ACC112 (cell line): ENCODE results near the gene DOC2B.
"Not testable (repeated sequence)": the region's sequence is repeated elsewhere in the genome, so short reads cannot be mapped to it uniquely, and the experiment has no call there.

Source experiments
- H2AFZ ChIP-seq: fragments of 200-600 bp; sonication (generic); one replicate; pipeline ENCODE4 v1.6.0; 2017; ENCODE audit warnings: antibody characterized with exemption, low read length; ENCODE audit not compliant: unreplicated experiment
- H3K27ac ChIP-seq: fragments of 200-600 bp; sonication (generic); 2 replicates; pipeline ENCODE4 v1.5.1; 2014; ENCODE audit warnings: low read depth, mild to moderate bottlenecking, antibody characterized with exemption, low read length, moderate library complexity
- H3K27me3 ChIP-seq: fragments of 200-600 bp; sonication (generic); 2 replicates; pipeline ENCODE4 v1.6.1; 2014; ENCODE audit warnings: mild to moderate bottlenecking, antibody characterized with exemption, low read length, moderate library complexity, mixed read lengths; ENCODE audit not compliant: insufficient read depth
- H3K36me3 ChIP-seq: fragments of 200-600 bp; sonication (generic); 2 replicates; pipeline ENCODE4 v1.6.1; 2016; ENCODE audit warnings: mild to moderate bottlenecking, antibody characterized with exemption, low read length, moderate library complexity, mixed read lengths; ENCODE audit not compliant: insufficient read depth
- H3K4me1 ChIP-seq: fragments of 200-600 bp; sonication (generic); one replicate; pipeline ENCODE4 v1.6.1; 2016; ENCODE audit warnings: low read length, mixed read lengths; ENCODE audit not compliant: insufficient read depth, unreplicated experiment, control insufficient read depth
- H3K4me3 ChIP-seq: fragments of 200-600 bp; sonication (generic); 2 replicates; pipeline ENCODE4 v1.5.1; 2014; ENCODE audit warnings: mild to moderate bottlenecking, low read depth, low read length
- H3K79me2 ChIP-seq: fragments of 200-600 bp; sonication (generic); one replicate; pipeline ENCODE4 v1.6.0; 2016; ENCODE audit warnings: low read length; ENCODE audit not compliant: control insufficient read depth, unreplicated experiment, insufficient read depth

DOC2B gene

DNA sequence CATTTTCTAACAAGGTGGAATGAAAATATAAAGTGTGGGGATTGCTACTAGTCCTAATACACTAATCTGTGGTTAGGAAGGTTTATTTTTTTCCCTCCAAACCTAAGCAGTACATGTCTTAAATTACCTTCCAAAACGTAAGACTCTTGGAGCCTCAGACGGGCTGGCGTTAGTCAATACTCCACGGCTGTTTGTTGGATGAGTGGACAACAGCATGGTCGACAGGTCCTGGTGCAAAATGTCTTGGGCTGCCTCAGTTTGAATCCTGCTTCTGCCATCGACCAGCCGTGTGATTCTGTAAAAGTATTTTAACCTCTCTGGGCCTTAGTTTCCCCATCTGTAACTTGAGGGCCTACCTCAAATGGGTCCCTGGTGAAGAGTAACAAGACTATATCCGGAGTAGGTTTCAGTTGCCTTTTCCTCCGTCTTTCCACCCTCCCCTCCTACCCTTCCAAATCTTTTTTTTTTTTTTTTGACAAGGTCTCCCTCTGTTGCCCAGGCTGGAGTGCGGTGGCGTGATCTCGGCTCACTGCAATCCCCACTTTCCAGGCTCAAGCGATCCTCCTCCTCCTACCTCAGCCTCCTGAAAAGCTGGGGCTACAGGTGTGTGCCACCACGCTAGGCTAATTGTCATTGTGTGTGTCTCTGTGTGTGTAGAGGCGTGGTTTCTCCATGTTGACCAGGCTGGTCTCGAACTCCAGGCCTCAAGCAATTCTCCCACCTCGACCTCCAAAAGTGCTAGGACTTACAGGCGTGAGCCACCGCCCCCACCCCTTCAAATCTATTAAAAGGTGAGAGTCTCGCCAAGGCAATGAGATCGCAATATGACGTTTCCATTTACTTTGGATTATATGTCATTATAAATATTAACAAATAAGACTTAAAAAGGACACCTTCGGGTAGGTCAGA lies 38.3 kb downstream of the DOC2B start:
- Histone ChIP-seq H3K36me3 (no peaks in the 10 kb centered on the region), H2AFZ (no peak overlapping the region), H3K79me2 (no peaks in the 10 kb centered on the region), H3K4me1 (no peaks in the 10 kb centered on the region), H3K27ac (no peak overlapping the region), H3K27me3 (no peaks in the 10 kb centered on the region), H3K4me3 (no peak overlapping the region)

DNA sequence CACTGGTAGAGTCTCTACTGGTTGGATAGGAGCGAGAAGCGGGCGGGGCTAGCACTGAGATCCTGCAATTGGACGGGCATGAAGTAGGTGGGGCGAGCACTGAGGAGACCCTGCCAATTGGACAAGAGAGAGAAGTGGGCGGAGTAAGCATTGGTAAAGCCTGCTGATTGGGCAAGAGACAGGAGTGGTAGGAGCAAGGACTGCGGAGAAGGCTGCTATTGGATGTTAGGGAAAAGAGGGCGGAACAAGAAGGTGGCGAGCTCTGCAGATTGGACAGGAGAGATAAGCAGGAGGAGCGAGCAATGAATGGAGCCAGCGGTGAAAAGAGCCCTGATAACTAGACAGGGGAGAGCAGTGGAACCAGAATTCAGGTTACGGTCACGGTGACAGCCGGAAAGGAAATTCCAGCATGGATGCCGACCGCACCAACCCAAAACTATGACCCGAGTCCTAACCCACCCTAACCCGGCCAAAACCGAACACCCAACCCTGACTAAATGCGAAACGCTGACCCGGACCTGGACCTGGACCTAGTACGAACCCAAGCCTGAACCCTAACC lies 39.3 kb downstream of the DOC2B start:
- no peak overlapping the region for H3K27ac ChIP-seq
- no peak overlapping the region for H3K4me3 ChIP-seq

DNA sequence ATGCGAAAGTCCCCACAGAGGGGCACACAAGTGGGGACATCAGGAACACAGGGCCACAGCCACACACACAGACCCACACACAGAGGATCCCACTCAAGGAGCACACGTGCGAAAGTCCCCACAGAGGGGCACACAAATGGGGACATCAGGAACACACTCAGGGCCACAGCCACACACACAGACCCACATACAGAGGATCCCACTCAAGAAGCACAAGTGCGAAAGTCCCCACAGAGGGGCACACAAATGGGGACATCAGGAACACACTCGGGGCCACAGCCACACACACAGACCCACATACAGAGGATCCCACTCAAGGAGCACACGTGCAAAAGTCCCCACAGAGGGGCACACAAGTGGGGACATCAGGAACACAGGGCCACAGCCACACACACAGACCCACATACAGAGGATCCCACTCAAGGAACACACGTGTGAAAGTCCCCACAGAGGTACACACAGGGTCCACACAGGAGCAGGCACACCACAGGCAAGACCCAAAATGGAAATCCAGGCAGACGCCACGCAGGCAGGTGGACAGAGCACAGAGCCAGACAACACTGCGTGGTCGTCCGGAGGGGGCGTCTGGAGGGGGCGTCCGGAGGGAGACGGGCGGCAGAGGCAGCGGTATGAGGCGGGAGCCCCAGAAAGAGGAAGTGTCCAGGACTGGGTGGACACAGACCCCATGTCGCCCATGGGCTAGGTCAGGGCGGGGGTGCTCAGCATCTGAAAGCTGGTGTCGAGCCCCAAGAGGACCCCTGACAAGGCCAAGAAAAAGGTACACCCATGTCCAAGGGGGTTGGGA lies 41.8 kb downstream of the DOC2B start:
- not testable (repeated sequence) for H2AFZ ChIP-seq, H3K27ac ChIP-seq, H3K4me3 ChIP-seq, H3K27me3 ChIP-seq, H3K36me3 ChIP-seq, H3K79me2 ChIP-seq, H3K4me1 ChIP-seq

More for the DNA sequence above, 39.3 kb downstream of the DOC2B start:
- H3K4me1 ChIP-seq = no peaks in the 10 kb centered on the region
- no peaks in the 10 kb centered on the region for H3K27me3 ChIP-seq
- no peaks in the 10 kb centered on the region for H3K79me2 ChIP-seq
- no peaks in the 10 kb centered on the region for H3K36me3 ChIP-seq
- H2AFZ ChIP-seq = no peak overlapping the region

DNA sequence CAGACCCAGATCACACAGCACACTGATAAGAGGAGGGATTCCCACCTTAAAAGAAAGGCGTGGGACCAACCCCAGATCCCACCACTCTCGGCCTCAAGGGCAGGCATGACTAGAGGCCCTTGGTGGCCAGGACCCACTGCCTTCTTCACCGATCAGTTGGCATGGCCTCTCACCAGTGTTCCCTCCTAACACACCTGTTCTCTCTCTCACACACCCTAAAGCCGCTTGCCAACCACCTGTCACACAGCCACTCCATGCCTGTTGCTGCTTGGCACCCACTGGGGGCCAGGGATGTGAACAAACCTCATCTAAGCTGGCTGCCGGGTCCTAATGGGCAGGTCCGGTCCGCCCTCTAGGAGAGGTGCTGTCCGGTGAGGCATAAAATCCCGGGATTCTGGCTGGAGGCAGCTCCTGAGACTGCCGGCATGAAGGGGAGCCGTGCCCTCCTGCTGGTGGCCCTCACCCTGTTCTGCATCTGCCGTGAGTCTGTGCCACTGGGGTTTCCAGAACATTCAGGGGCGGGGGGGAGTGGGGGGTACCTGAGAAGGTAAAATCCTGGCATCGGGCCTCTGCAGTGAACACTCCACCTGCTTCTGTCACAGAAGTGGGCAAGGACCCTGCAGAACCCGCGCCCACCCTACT lies 44.2 kb downstream of the DOC2B start, which contains the start of gene SCGB1C2:
TSS of gene SCGB1C2 (plus strand) at position 404 of the 642 bp plus-strand sequence. CDS start at position 426, 22 bp downstream.
- H3K36me3 ChIP-seq, H3K4me3 ChIP-seq, H3K4me1 ChIP-seq, H3K27me3 ChIP-seq, H3K27ac ChIP-seq, H3K79me2 ChIP-seq, H2AFZ ChIP-seq: not testable (repeated sequence)

DNA sequence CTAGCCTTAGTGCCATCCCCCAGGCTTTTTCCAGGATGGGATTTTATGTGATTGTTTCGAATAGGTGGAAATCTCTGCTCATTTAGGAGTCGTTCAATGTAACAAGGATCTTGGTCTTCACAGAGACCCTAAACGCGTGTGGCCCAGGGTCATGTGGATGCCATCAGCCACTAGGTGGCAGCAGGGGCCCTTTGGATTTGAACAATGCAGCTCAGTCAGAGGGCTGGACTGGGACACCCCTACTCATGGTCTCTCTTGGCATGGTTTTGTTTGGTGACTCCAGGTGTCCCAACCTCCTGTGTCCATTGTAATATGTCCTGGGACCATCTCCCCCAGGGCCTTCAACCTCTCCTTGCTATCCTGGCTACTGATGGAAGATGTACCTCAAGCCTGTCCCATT lies 44.9 kb downstream of the DOC2B start:
- H3K79me2 ChIP-seq, H3K4me1 ChIP-seq, H3K27ac ChIP-seq, H3K36me3 ChIP-seq, H3K4me3 ChIP-seq, H2AFZ ChIP-seq, H3K27me3 ChIP-seq: not testable (repeated sequence)

DNA sequence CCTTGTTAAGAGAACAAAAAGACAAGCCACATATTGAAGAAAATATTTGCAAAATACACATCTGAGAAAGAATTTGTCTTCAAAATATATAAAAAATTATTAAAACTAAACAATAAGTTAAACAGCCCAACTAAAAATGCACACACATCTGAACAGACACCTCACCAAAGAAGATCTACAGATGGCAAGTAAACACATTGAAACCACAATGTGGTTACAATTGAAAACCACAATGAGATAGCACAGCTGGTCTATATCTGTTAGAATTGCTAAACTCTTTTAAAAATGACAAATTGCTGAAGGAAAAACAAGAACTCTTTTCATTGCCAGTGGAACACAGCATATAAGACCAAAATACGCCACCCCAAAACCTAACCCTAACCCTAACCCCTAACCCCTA lies 45.6 kb downstream of the DOC2B start:
- H3K79me2 ChIP-seq, H2AFZ ChIP-seq, H3K4me3 ChIP-seq, H3K27ac ChIP-seq, H3K27me3 ChIP-seq, H3K4me1 ChIP-seq, H3K36me3 ChIP-seq: not testable (repeated sequence)

DNA sequence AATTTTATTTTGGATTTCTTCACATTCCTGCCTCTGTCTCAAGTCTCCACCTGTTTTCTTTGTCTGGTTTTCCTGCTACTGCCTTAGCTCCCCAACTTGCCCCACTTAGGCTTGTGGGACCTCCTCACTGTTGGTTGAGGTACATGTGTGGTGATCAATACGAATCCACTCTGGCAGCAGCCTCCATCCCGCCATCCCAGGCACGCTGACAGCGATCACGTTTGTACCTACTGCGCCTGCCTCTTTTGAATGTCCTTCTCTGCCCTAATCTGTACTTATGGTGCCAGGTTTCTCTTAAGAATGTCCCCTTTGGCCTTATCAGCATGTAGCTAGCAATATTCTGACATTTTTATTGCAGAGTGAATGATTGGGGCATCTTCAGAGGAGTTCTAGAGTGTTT lies 46.4 kb downstream of the DOC2B start:
- not testable (repeated sequence) for H3K4me3 ChIP-seq, H2AFZ ChIP-seq, H3K79me2 ChIP-seq, H3K27me3 ChIP-seq, H3K36me3 ChIP-seq, H3K4me1 ChIP-seq, H3K27ac ChIP-seq

DNA sequence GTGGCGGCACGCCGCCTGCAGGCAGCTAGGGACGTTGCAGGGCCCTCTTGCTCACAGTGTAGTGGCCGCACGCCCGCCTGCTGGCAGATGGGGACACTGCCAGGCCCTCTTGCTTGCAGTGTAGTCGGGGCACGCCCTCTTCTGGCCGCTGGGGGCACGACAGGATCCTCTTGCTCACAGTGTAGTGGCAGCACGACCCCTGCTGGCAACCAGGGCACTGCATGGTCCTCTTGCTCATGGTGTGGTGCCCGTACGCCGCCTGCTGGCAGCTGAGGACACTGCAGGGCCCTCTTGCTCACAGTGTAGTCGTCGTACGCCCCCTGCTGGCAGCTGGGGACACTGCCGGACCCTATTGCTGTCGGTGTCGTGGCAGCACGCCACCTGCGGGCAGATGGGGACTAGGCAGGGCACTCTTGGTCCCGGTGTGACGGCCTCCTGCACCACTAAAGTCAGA lies 47.1 kb downstream of the DOC2B start:
- not testable (repeated sequence) for H3K79me2 ChIP-seq, H3K4me3 ChIP-seq, H3K27me3 ChIP-seq, H2AFZ ChIP-seq, H3K36me3 ChIP-seq, H3K27ac ChIP-seq, H3K4me1 ChIP-seq

DNA sequence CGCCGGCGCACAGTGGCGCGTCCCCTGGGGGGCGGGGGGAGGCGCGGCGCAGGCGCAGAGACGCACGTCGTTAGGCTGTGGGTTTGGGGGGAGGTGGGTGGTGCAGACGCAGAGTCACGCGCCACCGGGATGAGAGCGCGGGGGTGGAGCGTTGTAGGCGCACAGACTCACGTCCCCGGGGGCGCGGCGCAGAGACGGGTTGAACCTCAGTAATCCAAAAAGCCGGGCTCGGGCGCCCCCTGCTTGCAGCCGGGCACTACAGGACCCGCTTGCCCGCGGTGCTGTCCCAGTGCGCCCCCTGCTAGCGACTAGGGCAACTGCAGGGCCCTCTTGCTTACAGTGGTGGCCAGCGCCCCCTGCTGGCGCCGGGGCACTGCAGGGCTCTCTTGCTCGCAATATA lies 47.5 kb downstream of the DOC2B start:
- not testable (repeated sequence) for H2AFZ ChIP-seq, H3K27ac ChIP-seq, H3K4me1 ChIP-seq, H3K79me2 ChIP-seq, H3K4me3 ChIP-seq, H3K36me3 ChIP-seq, H3K27me3 ChIP-seq

DNA sequence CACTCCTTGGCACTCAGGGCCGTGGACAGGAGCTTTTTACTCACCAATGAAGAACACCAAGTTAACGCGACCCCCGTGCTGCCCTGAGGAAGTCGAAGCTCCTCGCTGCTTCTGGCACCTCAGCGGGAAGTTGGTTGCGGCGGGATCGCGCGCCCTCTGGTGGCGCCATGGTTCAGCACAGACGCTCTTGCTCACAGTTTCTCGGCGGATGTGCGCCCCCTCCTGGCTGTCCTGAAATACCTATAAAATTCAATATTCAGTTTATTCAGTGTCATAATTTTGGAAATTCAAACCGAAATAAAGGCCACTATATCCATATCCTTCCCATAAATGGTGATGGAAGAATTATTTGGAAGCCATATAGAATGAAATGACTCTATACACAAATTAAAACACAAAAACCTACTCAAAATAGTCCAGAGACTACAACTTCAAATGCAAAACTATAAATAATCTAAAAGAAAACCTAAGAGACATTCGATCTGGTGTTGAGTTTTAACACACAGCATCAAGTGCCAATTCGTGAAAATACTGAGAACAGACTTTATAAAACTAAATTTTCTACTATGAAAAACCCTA lies 63.0 kb downstream of the DOC2B start:
- H3K27ac ChIP-seq, H3K4me1 ChIP-seq, H3K36me3 ChIP-seq, H3K4me3 ChIP-seq, H2AFZ ChIP-seq, H3K79me2 ChIP-seq, H3K27me3 ChIP-seq: not testable (repeated sequence)
